HL-60 (cell line): ENCODE data around the gene SBK2.

ENCODE experiments used
- DNase-seq, 2 experiments: peaks; one replicate each; pipeline ENCODE4 v3.0.0-alpha.2; 2010 to 2020; ENCODE audit warnings: low read depth in 1 of 2, low spot score in 1 of 2
- H3K27ac ChIP-seq: fragments of 250-450 bp; sonication (Bioruptor Pico); replicated peaks from 2 replicates; pipeline ENCODE4 v1.5.1; 2020; ENCODE audit warnings: mild to moderate bottlenecking, moderate library complexity
- H3K27me3 ChIP-seq: fragments of 250-450 bp; sonication (Bioruptor Pico); 2 replicates; pipeline ENCODE4 v1.5.1; 2021; ENCODE audit warnings: mild to moderate bottlenecking, moderate library complexity; ENCODE audit not compliant: insufficient read depth, poor library complexity, severe bottlenecking
- H3K4me3 ChIP-seq: replicated peaks from 2 replicates; pipeline ENCODE4 v1.5.1; 2011; ENCODE audit warnings: mild to moderate bottlenecking, control low read depth, low read length; ENCODE audit not compliant: insufficient read depth
- GABPA ChIP-seq: IDR thresholded peaks from 2 replicates; pipeline ENCODE4 v1.6.1; 2012; ENCODE audit warnings: low read depth
- POLR2AphosphoS5 ChIP-seq: IDR thresholded peaks from 2 replicates; pipeline ENCODE4 v1.6.1; 2012; ENCODE audit warnings: low read depth
- SPI1 ChIP-seq: IDR thresholded peaks from 2 replicates; pipeline ENCODE4 v1.6.1; 2012; ENCODE audit warnings: low read depth, mild to moderate bottlenecking, borderline replicate concordance
- TF ChIP-seq, protein P1 (sequence below): IDR thresholded peaks from one replicate; pipeline ENCODE4 v1.5.1; 2011; ENCODE audit warnings: low read length, control low read depth, inconsistent platforms; ENCODE audit not compliant: insufficient read depth
- TF ChIP-seq, protein P2 (sequence below): IDR thresholded peaks from 2 replicates; pipeline ENCODE4 v1.6.1; 2012; ENCODE audit warnings: low read depth; ENCODE audit not compliant: insufficient replicate concordance

SBK2 gene

DNA sequence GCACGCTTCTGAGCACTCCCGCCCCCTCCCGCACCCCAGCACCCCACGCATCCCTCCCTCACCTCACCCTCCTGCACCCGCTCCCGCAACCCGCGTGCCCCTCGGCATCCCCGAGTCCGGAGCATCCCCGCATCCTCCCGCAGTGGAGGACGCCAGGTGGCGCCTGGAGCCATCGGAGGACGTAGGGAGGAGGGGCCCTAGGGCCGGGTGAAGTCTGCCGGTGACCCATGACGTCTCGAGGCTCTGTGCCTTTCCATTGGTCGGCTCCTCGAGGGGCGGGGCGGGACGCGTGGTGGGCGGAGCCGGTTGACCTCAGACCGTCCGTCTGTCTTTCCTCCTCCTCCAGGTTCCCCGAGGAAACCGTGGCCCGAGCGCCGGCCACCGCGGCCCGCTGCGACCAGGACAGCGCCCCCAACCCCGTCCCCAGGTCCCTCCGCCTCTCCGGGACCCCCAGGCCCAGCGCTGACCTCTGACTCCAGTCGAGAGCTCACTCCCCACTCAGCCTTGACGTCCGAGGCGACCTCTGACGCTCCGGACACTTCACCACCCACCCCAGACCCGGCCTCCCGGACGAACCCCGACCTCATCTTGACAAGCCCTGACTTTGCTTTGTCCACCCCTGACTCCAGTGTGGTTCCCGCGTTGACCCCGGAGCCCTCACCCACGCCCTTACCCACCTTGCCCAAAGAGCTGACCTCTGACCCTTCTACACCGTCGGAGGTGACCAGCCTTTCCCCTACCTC lies 19.9 kb downstream of the SBK2 start:
- peak overlapping the region; percentile 28 for H3K4me3 ChIP-seq
- no peak for TF ChIP-seq POLR2AphosphoS5
- TF ChIP-seq, protein P1, sequence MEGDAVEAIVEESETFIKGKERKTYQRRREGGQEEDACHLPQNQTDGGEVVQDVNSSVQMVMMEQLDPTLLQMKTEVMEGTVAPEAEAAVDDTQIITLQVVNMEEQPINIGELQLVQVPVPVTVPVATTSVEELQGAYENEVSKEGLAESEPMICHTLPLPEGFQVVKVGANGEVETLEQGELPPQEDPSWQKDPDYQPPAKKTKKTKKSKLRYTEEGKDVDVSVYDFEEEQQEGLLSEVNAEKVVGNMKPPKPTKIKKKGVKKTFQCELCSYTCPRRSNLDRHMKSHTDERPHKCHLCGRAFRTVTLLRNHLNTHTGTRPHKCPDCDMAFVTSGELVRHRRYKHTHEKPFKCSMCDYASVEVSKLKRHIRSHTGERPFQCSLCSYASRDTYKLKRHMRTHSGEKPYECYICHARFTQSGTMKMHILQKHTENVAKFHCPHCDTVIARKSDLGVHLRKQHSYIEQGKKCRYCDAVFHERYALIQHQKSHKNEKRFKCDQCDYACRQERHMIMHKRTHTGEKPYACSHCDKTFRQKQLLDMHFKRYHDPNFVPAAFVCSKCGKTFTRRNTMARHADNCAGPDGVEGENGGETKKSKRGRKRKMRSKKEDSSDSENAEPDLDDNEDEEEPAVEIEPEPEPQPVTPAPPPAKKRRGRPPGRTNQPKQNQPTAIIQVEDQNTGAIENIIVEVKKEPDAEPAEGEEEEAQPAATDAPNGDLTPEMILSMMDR = peak; percentile 65
- H3K27ac ChIP-seq = 0 out of 2 replicates have a peak overlapping the region, but pooled peaks have one; percentile 8
- DNase-seq = peak; percentile 83 to 87
- H3K27me3 ChIP-seq = no peaks in the 10 kb centered on the region

DNA sequence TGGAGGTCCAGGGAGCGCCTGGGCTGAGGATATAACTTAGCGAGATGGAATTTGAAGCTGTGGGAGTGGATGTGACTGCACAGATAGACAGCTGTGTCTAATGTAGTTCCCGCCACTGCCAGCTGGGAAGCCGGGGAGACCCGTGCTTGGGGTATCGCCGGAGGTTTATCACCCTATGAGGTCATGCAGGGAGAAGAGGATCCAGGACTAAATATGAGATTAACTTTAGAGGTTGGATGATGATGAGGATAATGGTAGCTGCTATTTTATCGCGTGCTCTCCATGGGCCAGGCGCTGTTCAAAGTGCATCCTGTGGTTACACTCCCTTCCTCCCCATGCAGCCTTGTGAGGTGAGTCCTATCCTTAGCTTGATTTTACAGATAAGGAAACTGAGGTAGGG lies 28.8 kb downstream of the SBK2 start:
- TF ChIP-seq, protein P1 = no peak
- TF ChIP-seq GABPA = no peak
- no peak for TF ChIP-seq SPI1
- TF ChIP-seq, protein P2, sequence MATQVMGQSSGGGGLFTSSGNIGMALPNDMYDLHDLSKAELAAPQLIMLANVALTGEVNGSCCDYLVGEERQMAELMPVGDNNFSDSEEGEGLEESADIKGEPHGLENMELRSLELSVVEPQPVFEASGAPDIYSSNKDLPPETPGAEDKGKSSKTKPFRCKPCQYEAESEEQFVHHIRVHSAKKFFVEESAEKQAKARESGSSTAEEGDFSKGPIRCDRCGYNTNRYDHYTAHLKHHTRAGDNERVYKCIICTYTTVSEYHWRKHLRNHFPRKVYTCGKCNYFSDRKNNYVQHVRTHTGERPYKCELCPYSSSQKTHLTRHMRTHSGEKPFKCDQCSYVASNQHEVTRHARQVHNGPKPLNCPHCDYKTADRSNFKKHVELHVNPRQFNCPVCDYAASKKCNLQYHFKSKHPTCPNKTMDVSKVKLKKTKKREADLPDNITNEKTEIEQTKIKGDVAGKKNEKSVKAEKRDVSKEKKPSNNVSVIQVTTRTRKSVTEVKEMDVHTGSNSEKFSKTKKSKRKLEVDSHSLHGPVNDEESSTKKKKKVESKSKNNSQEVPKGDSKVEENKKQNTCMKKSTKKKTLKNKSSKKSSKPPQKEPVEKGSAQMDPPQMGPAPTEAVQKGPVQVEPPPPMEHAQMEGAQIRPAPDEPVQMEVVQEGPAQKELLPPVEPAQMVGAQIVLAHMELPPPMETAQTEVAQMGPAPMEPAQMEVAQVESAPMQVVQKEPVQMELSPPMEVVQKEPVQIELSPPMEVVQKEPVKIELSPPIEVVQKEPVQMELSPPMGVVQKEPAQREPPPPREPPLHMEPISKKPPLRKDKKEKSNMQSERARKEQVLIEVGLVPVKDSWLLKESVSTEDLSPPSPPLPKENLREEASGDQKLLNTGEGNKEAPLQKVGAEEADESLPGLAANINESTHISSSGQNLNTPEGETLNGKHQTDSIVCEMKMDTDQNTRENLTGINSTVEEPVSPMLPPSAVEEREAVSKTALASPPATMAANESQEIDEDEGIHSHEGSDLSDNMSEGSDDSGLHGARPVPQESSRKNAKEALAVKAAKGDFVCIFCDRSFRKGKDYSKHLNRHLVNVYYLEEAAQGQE = no peak
- no peak for TF ChIP-seq POLR2AphosphoS5
- no peak overlapping the region for H3K27ac ChIP-seq
- no peak overlapping the region for H3K4me3 ChIP-seq
- peaks cover 3% of the 10 kb centered on the region for H3K27me3 ChIP-seq
- DNase-seq = no peak

DNA sequence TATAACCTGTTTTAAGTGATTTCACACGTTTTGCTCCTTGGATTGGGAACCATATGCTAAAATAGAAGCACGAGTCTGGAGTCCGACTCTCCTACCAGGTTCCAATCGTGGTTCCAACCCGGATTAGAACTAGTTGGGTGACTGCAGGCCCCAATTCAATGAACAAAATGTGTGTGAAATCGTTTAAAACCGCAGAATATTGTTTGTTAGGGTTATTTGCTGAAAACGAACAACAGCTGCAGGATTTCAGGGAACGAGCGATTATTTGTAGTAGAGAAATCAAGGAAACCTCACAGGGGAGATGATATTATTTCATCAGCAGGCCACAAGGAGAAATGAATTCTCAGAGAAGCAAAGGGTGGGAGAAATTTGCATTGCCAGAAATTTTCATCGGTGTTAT lies 32.0 kb downstream of the SBK2 start:
- TF ChIP-seq, protein P2 = no peak
- TF ChIP-seq GABPA (no peak), POLR2AphosphoS5 (no peak), SPI1 (no peak)
- TF ChIP-seq, protein P1 = no peak
- Histone ChIP-seq H3K27me3 (peaks cover 3% of the 10 kb centered on the region), H3K4me3 (no peak overlapping the region), H3K27ac (no peak overlapping the region)
- no peak for DNase-seq

DNA sequence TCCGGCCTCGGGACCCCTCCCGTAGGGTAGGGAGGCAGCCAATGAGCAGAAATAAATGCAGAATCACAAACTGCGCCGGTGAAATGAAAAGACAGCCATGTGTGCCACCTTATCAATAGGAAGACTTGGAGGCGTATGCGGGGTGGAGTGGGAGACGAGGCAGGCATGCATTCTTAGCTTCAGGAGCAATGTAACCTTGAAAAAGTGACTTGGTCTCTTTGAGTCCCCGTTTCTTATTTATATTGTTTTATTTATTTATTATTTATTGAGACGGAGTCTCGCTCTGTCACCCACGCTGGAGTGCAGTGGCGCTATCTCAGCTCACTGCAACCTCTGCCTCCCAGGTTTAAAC lies 32.7 kb downstream of the SBK2 start:
- no peak for TF ChIP-seq POLR2AphosphoS5
- TF ChIP-seq, protein P2 = no peak
- no peak for TF ChIP-seq GABPA
- TF ChIP-seq, protein P1 = no peak
- TF ChIP-seq SPI1 = no peak
- peak overlapping the region; percentile 35; the same call in 1 of the 2 replicates for H3K4me3 ChIP-seq
- DNase-seq = no peak
- H3K27me3 ChIP-seq = peaks cover 3% of the 10 kb centered on the region
- H3K27ac ChIP-seq = no peak overlapping the region
